CD4-positive, alpha-beta T cell treated with Interleukin-15 for 1 hour (primary cell): Measurements from ENCODE around the gene RASGEF1C.
A peak's percentile ranks its signal among the peaks of the same experiment; 100 is the strongest.

Experiments used
- DNase-seq: peaks from one replicate; pipeline ENCODE4 v3.0.0-alpha.2; 2020

The RASGEF1C gene

DNA sequence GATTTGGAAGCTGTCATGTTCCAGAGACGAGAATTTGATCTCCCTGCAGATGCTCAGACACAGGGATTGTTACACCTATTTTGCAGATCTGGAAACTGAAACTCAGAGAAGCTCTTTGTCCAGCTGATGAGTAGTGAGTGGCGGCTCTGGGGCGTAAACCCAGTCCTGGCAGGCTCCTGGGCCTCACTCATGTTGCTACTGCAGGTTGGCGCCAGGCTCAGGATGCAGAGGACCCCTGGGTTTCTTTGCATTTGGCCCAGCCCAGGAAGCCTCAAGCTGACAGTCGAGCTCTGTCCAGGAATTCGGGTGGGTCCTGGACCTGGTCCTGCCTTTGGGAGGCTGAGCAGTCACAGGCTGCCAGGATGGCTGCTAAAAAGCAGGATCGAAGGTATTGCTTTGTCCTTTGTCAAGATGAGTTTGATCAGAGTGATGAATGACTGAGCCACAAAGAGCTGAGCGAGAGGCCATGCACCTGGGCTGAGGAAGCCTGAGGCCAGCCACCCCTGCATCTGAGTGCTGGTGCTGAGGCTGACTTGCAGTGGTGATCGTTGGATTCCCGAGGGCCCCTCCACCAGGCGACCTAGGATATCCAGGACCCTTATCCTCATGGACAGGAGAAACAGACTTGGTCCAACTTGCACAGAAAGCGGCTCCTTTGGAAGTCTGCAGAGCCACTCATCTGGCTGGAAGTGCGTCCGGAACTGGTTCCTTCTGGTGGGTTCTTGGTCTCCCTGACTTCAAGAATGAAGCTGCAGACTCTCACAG is 129.1 kb downstream of the RASGEF1C start:
- no peak for DNase-seq

DNA sequence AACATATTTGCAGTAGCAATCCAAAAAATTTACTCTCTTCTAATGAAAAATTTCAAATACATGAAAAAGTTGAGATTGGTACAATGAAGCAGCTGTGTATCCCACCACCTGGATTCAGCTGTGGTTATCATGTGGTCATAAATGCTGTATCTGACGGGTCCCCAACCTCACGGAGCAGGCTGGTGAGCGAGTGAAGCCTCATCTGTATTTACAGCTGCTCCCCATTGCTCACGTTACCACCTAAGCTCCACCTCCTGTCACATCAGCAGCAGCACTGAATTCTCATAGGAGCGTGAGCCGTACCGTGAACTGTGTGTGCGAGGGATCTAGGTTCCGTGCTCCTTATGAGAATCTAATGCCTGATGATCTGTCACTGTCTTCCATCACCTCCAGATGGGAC is 130.7 kb downstream of the RASGEF1C start:
- DNase-seq = no peak

DNA sequence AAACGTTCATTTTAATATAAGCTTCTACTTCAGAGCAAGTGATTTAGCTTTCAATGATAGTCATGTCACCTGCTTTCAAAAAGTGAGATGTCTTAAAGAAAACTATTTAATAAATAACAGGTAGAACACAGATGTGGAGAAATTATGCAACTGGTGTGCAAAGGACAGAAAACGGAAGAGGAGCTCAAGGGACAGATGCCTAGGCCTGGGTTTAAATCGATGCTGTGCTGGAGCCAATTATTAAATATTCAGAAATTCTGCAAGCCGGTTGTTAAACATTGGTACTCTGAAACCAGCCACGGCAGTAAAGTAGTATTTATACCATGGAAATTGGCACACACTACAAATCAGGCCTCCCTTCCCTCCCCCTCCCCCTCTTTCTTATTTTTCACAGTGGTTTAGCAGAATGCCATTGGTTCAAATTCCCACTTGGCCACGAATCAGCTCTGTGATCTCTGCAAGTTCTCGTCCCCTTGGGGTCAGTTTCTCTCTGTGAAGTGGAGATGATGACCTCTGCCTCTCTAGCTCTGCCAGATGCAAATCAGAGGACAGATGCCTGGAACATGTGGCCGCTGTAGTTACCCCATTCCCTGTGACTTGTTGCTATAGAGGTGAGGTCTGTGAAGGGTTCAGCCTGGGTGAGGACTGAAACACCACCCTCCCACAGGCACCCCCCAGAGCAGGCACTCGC is 131.3 kb downstream of the RASGEF1C start:
- DNase-seq = no peak

DNA sequence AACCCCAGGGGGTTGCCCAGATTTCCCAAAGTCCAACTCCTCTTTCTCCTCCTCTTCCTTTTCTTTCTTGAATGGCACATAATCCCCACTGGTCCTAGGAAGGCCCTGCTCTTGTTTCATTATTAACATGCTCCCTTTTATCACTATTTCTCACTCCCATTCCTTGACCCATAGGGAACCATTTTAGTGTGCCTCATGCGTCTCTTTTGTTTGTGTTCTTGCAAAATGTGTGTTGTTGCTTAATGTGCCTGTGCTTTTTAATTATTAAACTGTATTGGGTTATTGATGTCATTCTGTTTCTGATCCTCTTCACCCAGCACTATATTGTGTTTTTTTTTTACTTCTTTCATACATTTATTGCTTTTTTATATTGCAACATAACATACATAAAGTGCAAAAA is 133.3 kb downstream of the RASGEF1C start:
- no peak for DNase-seq

DNA sequence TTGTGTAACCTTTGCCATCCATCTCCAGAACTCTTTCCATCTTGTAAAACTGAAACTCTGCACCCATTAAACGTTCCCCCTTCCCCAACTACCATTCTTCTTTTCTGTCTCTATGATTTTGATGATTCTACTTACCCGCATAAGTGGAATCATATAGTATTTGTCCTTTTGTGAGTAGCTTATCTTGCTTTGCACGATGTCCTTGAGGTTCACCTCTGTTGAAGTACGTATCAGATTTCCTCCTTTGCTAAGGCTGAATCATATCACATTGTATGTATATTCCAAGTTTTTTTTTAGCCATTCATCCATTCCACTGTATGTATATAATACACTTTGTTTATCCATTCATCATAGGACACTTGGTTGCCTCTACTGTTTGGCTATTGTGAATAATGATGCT is 134.5 kb downstream of the RASGEF1C start:
- no peak for DNase-seq

DNA sequence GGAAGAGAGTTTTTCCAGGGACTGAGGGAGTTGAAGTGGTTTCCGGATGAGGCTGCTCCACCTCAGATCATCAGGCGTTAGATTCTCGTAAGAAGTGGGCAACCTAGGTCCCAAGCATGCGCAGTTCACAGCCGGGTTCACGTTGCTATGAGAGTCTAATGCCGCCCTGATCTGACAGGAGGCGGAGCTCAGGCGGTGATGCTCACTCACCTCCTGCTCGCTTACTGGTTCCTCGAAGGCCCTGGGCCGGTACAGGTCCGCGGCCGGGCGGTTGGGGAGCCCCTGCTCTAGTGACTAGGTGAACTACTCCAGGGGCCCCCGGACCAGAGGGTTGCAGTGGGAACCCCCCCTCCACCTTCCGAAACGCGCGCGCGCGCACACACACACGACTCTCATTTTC is 136.5 kb downstream of the RASGEF1C start:
- DNase-seq = peak; percentile 41

DNA sequence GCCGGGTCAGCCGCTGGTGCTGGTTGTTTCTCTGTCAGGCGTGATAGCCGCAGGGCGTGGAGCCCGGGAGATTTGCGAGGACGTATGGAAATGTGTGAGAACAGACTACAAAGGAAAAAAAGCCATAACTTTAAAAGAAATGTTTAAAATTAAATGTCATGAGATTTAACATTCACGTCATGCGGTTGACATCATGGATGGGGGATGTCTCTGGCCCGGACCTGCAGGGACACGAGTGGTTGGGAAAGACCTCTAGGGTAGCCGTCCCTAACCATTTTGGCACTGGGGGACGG is 136.8 kb downstream of the RASGEF1C start:
- no peak for DNase-seq

DNA sequence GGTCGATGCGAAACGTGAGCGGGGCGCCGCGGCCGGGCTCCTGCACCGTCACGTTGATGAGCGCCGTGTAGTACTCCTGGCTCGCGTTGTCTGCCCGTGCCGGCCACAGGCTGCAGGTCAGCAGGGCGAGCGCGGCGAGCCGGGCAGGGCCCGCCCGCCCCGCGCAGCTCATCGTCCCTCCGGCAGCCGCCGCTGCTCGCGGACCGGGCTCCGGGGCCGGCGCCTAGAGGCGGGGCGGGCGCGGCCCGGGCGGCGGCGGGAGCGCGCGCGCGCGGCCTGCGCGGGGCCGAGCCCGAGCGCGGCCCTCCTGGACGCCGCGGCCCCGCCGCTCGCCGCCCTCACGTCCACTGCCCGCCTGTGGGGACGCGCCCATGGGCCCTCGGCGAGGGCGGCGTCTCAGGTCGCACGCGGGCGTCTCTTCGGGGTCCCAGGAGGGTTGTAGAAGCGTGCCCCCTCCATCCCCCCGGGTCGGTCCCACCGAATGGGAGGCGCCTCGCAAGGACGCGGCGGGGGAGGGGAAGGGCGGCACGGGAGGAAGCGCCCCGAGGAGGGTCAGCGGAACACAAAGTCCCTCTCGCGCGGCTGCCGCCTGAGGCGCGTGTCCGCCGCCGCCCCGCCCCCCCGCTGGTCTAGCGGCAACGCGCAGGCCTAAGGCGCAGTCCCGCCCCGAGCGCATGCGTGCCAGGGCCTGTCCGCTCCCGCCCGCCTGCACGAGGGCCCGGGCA is 137.3 kb downstream of the RASGEF1C start, which contains the start of gene RNF130:
TSS of gene RNF130 (minus strand) at position 229 of the 725 bp plus-strand sequence. CDS start at position 172, 57 bp downstream.
- DNase-seq = peak; percentile 89

DNA sequence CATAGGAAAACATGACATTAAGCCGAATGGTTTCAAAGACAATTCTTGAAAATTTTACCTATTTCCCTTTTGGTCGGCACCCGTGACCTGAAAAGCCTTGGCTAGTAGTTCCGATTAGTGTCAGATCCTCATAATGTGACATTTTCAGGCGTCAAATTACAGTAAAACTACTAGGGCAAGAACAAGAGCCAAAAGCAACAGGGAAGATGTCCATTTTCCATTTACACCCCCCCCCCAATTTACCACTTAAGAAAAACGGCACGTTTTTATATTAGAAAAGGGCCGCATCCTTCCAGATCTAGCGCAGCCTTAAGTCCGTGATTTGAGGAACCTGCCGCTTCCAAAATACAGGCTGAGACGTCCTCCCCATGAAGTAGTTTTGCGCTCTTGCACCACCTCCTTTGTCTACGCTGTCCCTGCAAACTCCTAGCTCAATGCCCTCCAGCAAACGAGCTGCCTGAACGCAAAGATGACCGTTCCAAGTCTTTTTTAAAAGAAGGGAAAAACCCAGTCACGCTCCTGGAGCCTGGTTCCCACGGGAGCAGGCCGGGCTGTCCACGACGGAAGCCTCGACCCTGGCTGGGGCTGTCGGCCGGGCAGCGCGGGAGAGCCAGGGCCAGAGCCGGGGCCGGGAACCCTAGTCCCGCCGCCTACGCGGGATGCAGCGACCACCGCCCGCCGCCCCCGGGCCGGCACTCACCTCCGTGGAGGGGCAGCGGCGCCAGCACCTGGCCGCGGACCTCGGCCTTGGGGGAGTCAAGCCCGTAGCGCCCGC is 138.1 kb downstream of the RASGEF1C start:
- no peak for DNase-seq

DNA sequence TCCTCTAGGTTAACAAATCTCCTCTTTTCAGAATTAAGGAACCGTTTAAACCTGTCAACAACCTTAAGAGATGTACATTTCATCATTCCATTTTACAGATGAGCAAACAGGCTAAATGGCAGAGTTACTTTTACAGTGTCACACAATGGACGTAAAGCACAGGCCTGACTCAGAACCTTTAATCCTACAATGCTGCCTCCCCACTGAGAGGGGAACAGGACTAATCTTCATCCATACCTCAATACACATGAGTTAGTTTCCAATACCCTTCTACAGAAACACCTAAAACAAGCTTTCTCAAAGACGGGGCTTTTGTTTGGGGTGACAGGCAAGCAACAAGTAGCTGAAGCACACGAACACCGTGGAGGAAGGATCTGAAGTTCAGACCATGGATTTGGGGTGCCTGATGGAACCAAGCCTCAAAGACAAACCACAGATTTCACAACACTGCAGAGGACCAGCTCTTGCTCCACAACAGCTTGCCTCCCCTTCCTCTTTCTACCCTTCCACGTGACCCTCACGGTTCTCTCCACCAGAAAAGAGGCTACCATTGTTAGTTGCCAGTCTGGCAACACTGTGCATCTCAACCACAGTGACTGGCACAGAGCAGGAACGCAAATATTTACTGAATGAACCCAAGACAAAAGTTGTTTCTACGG is 139.3 kb downstream of the RASGEF1C start:
- DNase-seq = peak; percentile 67

DNA sequence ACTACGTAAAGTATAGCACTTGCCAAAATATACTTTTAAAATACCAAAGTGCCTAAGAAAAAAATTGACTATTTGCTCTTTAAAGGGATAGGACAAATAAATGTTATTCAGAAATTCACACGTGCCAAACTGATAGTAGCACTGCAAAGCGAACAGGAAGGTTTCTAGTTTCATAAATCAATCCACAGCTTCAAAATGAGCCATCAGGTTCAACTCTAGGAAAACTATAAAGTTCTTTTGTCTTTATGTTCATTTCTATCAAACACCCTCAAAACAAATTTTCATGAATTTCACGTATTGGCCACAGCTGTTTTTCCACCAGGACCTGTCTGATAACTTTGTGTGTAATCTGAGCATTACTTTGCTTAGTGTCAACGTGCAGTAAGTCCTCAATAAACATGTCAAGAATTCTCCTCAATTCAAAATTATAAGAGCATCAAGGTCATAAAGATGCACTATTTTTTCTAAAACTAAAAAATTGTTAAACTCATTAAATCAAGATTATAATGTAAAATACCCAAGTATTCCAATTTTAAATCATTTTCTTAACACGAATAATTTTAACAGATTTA is 140.4 kb downstream of the RASGEF1C start:
- DNase-seq = no peak

DNA sequence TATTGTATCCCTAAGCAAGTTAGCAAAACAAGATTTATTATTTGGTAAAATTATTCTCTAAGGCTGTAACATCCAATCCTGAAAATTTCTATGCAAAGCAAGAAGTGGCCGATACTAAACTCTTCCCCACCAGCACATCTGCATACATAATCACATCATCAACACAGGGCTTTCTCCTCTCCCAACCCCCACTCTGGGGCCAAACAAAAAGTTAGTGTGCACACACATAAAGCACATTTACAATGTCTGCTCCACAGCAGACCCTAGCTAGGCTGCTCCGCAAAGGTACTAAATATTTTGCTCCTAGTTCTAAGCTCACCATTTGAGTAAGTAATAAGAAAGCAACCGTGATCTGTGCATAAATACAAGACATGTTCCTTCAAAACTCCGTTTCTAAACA is 141.0 kb downstream of the RASGEF1C start:
- no peak for DNase-seq

DNA sequence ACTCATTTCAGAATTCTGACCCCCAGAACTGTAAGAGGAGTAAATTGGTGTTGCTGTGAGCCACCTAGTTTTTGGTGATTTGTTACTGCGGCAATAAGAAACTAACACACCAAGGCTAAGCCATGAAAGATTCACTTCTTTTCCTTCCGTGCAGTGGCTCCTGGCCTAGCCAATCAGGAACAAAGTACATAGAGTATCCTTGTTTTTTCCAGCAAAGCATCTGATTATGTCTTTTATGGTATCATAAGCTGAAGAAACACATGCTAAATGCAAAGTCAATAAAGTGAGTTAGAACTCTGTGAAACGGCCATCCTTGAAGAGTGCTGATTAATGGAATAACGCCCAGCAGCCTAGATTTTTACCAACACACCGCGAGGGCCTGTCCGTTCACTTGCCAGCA is 148.8 kb downstream of the RASGEF1C start:
- DNase-seq = no peak

DNA sequence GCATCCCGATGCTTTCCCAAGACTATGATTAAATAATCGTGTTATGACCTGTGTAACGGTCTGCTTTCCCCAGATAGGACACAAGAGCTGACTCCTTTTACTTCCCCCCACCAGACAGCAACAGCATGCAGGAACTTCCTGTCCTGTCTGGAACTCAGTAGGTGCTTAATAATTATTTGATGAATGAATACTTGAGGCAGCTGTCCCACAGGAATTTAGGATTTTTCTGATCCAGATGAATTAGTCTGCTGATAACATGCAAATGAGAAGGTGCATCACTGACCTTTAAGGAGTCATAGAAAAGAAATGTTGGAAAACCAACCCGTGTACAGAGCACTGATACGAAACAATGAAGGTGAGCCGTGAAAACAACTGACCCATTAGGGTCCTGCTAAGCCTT is 149.7 kb downstream of the RASGEF1C start:
- DNase-seq = no peak

DNA sequence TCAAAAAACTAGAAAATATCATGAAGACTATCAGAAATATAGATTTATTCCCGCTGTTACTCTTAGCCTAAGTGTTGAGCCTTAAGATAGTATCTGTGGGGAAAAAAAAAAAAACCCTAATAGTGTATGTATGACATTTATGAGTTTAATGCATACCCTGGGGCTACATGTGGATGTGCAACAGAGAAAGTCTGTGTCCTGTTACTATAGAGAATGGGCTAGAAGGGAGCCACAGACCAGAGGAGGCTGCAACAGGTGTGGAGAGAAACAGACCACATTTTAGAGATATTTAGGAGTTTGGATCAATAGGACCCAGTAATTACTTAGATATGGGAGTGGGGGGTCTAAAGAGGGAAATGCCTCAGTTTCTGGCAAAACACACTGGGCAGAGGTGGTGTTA is 152.9 kb downstream of the RASGEF1C start:
- DNase-seq = no peak

DNA sequence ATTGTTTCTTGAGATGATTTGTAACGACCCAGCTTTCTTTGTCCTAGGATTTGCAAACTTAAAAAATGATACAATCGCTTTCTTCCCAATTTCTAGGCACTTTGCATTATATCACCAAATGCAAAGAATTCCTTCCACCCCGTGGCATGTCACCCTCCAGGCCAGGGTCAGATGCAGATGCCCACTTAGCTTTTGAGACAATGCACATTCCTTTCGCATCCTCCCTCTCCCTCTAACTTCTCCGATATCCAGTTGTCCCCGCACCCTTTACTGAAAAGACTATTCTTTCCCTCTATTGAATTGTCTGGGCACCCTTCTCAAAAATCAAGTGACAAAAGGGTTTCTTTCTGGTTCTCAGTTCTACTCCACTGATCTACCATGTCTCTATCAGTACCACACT is 154.8 kb downstream of the RASGEF1C start:
- no peak for DNase-seq

DNA sequence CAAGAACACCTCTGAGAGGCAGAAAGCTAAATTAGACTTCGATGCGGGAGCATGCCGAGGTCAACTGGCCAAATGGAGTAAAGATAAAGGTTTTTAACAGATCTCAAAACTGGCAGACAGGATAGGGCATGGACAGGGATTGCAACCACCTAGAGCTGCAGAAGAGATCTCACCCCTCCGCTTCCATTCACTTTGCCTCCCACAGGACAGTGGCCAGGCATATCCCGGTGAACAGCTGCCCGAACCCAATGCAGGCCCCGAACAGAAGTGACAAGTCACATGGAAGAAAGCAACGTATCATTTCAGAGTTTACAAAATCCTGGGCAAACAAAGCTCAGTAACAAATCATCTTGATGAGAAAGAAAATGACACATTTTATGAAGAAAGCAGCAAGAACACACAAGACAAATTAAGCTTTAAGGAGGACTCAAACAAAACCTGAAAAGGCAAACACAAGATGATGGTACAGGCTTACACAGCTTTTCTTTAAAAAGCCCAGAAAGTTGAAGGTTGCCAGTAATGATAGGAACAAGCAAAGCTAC is 155.9 kb downstream of the RASGEF1C start:
- no peak for DNase-seq

DNA sequence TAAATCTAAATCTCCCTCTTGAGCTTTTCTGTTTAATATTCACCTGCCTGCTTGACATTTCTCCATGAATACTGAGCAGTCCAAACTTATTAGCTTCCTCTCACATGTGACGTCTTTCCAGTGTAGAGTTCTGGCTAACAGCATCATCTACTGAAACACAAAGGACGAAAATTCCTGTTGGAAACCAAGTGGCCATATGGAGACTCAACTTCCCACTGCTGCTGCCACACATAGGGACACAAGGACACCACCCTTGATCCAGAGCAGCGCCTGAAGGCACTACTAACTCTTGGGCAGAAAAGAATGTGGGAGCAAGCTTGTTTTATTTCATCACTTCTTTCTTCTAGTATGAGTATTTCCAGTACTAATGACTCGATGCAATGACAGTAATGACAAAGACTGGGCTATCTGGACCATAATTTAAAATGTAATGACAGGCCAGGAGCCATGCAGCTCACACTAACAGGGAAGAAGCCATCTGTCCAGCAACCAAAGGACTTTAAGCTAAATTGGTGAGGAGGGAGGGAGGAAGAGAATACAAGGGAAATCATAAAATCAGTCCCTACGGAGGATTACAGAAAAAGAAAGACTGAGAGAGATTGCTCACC is 156.7 kb downstream of the RASGEF1C start:
- no peak for DNase-seq
